Measurements from ENCODE around the gene ZBTB32.
"Not testable (repeated sequence)": the region's sequence is repeated elsewhere in the genome, so short reads cannot be mapped to it uniquely, and the experiment has no call there.

Gene ZBTB32

GRCh38 chr19:35720648-35721047, 16.3 kb downstream of the ZBTB32 start:
- Mint-ChIP-seq H3K36me3 (ENCODE audit: low read depth) (peaks cover 16% of the 10 kb centered on the region), H3K4me3 (no peak overlapping the region), H3K4me1 (peaks cover 27% of the 10 kb centered on the region), H3K27ac (no peak overlapping the region), H3K27me3 (ENCODE audit: low read depth, poor library complexity) (peaks cover 13% of the 10 kb centered on the region), H3K9me3 (no peaks in the 10 kb centered on the region)
- TF ChIP-seq, protein P1, sequence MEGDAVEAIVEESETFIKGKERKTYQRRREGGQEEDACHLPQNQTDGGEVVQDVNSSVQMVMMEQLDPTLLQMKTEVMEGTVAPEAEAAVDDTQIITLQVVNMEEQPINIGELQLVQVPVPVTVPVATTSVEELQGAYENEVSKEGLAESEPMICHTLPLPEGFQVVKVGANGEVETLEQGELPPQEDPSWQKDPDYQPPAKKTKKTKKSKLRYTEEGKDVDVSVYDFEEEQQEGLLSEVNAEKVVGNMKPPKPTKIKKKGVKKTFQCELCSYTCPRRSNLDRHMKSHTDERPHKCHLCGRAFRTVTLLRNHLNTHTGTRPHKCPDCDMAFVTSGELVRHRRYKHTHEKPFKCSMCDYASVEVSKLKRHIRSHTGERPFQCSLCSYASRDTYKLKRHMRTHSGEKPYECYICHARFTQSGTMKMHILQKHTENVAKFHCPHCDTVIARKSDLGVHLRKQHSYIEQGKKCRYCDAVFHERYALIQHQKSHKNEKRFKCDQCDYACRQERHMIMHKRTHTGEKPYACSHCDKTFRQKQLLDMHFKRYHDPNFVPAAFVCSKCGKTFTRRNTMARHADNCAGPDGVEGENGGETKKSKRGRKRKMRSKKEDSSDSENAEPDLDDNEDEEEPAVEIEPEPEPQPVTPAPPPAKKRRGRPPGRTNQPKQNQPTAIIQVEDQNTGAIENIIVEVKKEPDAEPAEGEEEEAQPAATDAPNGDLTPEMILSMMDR (IDR thresholded peaks at IDR 0.05): no peak
- no peak for DNase-seq

DNA sequence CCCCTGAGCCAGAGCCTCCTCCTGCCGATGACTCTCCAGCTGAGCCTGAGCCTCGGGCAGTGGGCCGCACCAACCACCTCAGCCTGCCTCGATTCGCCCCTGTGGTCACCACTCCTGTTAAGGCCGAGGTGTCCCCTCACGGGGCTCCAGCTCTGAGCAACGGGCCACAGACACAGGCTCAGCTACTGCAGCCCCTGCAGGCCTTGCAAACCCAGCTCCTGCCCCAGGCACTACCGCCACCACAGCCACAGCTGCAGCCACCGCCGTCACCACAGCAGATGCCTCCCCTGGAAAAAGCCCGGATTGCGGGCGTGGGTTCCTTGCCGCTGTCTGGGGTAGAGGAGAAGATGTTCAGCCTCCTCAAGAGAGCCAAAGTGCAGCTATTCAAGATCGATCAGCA, 17.0 kb downstream of the ZBTB32 start:
- DNase-seq: no peak
- Mint-ChIP-seq H3K4me1 (peaks cover 20% of the 10 kb centered on the region), H3K9me3 (no peaks in the 10 kb centered on the region), H3K4me3 (no peak overlapping the region), H3K27ac (no peak overlapping the region), H3K36me3 (ENCODE audit: low read depth) (peaks cover 23% of the 10 kb centered on the region), H3K27me3 (ENCODE audit: low read depth, poor library complexity) (peaks cover 9% of the 10 kb centered on the region)
- TF ChIP-seq, protein P1 (IDR thresholded peaks at IDR 0.05): no peak

GRCh38 chr19:35722461-35722860, 18.1 kb downstream of the ZBTB32 start:
- TF ChIP-seq, protein P1 (IDR thresholded peaks at IDR 0.05): no peak
- Mint-ChIP-seq H3K4me3 (no peak overlapping the region), H3K27ac (no peak overlapping the region), H3K27me3 (ENCODE audit: low read depth, poor library complexity) (peaks cover 3% of the 10 kb centered on the region), H3K4me1 (peaks cover 15% of the 10 kb centered on the region), H3K9me3 (no peaks in the 10 kb centered on the region), H3K36me3 (ENCODE audit: low read depth) (peaks cover 24% of the 10 kb centered on the region)
- DNase-seq: no peak

GRCh38 chr19:35722897-35723296, 18.5 kb downstream of the ZBTB32 start:
- H3K9me3 Mint-ChIP-seq: no peaks in the 10 kb centered on the region
- H3K4me3 Mint-ChIP-seq: no peak overlapping the region
- H3K27me3 Mint-ChIP-seq (ENCODE audit: low read depth, poor library complexity): peaks cover 3% of the 10 kb centered on the region
- peaks cover 24% of the 10 kb centered on the region for H3K36me3 Mint-ChIP-seq (ENCODE audit: low read depth)
- no peak for DNase-seq
- H3K4me1 Mint-ChIP-seq: peaks cover 15% of the 10 kb centered on the region
- H3K27ac Mint-ChIP-seq: no peak overlapping the region
- TF ChIP-seq, protein P1 (IDR thresholded peaks at IDR 0.05): no peak

DNA sequence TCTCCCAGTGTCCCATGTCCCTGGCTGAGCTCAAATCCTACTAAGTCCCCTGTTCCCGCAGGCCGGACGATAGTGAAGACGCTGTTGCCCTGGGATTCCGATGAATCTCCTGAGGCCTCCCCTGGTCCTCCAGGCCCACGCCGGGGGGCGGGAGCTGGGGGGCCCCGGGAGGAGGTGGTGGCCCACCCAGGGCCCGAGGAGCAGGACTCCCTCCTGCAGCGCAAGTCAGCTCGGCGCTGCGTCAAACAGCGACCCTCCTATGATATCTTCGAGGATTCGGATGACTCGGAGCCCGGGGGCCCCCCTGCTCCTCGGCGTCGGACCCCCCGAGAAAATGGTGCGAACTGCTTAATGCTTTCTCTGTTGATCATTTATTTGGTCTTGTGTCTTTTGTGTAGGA, 19.3 kb downstream of the ZBTB32 start:
- TF ChIP-seq, protein P1 (IDR thresholded peaks at IDR 0.05): no peak
- H3K27me3 Mint-ChIP-seq (ENCODE audit: low read depth, poor library complexity): peaks cover 3% of the 10 kb centered on the region
- no peak overlapping the region for H3K27ac Mint-ChIP-seq
- H3K4me1 Mint-ChIP-seq: peaks cover 15% of the 10 kb centered on the region
- H3K36me3 Mint-ChIP-seq (ENCODE audit: low read depth): peaks cover 30% of the 10 kb centered on the region
- no peak for DNase-seq
- no peak overlapping the region for H3K4me3 Mint-ChIP-seq
- no peaks in the 10 kb centered on the region for H3K9me3 Mint-ChIP-seq

DNA sequence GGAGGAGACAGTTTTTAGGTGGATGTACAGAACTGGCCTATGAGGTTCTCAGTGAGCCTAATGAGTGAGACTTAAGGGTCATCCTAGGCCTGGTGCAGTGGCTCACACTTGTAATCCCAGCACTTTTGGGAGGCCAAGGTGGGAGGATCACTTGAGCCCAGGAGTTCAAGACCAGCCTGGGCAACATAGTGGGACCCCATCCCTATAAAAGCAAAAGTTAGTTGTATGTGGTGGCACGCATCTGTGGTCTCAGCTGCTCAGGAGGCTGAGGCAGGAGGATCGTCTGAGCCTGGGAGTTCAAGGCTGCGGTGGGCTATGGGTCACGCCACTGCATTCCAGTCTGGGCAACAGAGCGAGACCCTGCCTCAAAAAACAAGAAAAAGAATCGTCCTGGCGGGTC, 19.8 kb downstream of the ZBTB32 start:
- H3K9me3 Mint-ChIP-seq; H3K27me3 Mint-ChIP-seq (ENCODE audit: low read depth, poor library complexity); H3K4me3 Mint-ChIP-seq; DNase-seq; H3K27ac Mint-ChIP-seq: not testable (repeated sequence)
- Mint-ChIP-seq H3K4me1 (peaks cover 10% of the 10 kb centered on the region), H3K36me3 (ENCODE audit: low read depth) (peaks cover 33% of the 10 kb centered on the region)
